PC-9 (cell line): ENCODE results near the gene TMEM163.

Experiments used
- CTCF ChIP-seq: fragments of 200-600 bp; sonication (generic); conservative IDR thresholded peaks from 2 replicates; pipeline ENCODE4 v1.6.1; 2017; ENCODE audit warnings: mixed run types, antibody characterized with exemption, mild to moderate bottlenecking, moderate library complexity
- EZH2 ChIP-seq: fragments of 200-600 bp; sonication (generic); IDR thresholded peaks from 2 replicates; pipeline ENCODE4 v1.8.0; 2017; ENCODE audit warnings: antibody characterized with exemption, low read depth

GRCh38 chr2:134501476-134502091 is 217.2 kb downstream of the TMEM163 start:
- TF ChIP-seq CTCF (no peak), EZH2 (no peak)
